CD4-positive, alpha-beta memory T cell (primary cell): ENCODE measurements around the gene CHI3L2. TPM values are rescaled to one million over a fixed set of nuclear protein-coding genes. Genes with fewer than 3 reads are reported as not detected.
"Not testable (repeated sequence)": the region's sequence is repeated elsewhere in the genome, so short reads cannot be mapped to it uniquely, and the experiment has no call there.

Experiments
- CTCF ChIA-PET: fragments of 350-600 bp; sonication (Branson Sonifier 250); formaldehyde crosslinking; loops from one replicate; lab custom pipeline; 2021; ENCODE audit warnings: inconsistent platforms; ENCODE audit not compliant: partially characterized antibody; lab: Charles Lee
- POLR2A ChIA-PET: fragments of 350-600 bp; sonication (Branson Sonifier 250); formaldehyde crosslinking; loops from one replicate; lab custom pipeline; 2021; ENCODE audit not compliant: partially characterized antibody; lab: Charles Lee
- DNase-seq, 5 donors: peaks; one replicate each; pipeline versions ENCODE4 v3.0.0 to v3.0.0-alpha.2; 2020 to 2022; ENCODE audit warnings: mixed read lengths in 1 of 5
- H3K27ac ChIP-seq: one replicate; pipeline ENCODE4 v1.7.0; 2013; ENCODE audit warnings: low read depth, low read length
- H3K27me3 ChIP-seq: 2 replicates; pipeline ENCODE4 v1.7.0; 2013; ENCODE audit warnings: mild to moderate bottlenecking, low read length, moderate library complexity; ENCODE audit not compliant: insufficient read depth
- H3K36me3 ChIP-seq: 2 replicates; pipeline ENCODE4 v1.7.0; 2013; ENCODE audit warnings: mild to moderate bottlenecking, low read length, moderate library complexity; ENCODE audit not compliant: insufficient read depth
- H3K4me1 ChIP-seq: 2 replicates; pipeline ENCODE4 v1.7.0; 2013; ENCODE audit warnings: mild to moderate bottlenecking, low read length, moderate library complexity; ENCODE audit not compliant: insufficient read depth
- H3K4me3 ChIP-seq, 2 donors: one replicate each; pipeline ENCODE4 v1.7.0; 2013; ENCODE audit warnings: low read length in 2 of 2, mild to moderate bottlenecking in 1 of 2
- H3K9me3 ChIP-seq, 2 donors: one replicate each; pipeline ENCODE4 v1.7.0; 2013; ENCODE audit warnings: low read length in 2 of 2, control low read depth in 1 of 2; ENCODE audit not compliant: control insufficient read depth in 1 of 2
- H3K27ac Mint-ChIP-seq, 7 donors: one replicate each; pipeline ENCODE4 v1.8.0; 2020 to 2021; ENCODE audit warnings: mixed read lengths in 7 of 7, mild to moderate bottlenecking in 6 of 7, inconsistent platforms in 3 of 7, moderate library complexity in 3 of 7
- H3K27me3 Mint-ChIP-seq, 2 donors: one replicate each; pipeline ENCODE4 v1.8.0; 2020 to 2021; ENCODE audit warnings: mixed read lengths in 2 of 2
- H3K36me3 Mint-ChIP-seq, 2 donors: one replicate each; pipeline ENCODE4 v1.8.0; 2020 to 2021; ENCODE audit warnings: mixed read lengths in 2 of 2, inconsistent platforms in 1 of 2, mild to moderate bottlenecking in 1 of 2
- H3K4me1 Mint-ChIP-seq, 4 donors: one replicate each; pipeline ENCODE4 v1.8.0; 2020 to 2021; ENCODE audit warnings: mixed read lengths in 4 of 4, mild to moderate bottlenecking in 1 of 4
- H3K4me3 Mint-ChIP-seq, 8 donors: one replicate each; pipeline ENCODE4 v1.8.0; 2020 to 2021; ENCODE audit warnings: mixed read lengths in 8 of 8, mild to moderate bottlenecking in 7 of 8, moderate library complexity in 6 of 8, inconsistent platforms in 3 of 8
- H3K9me3 Mint-ChIP-seq, 8 donors: one replicate each; pipeline ENCODE4 v1.8.0; 2020 to 2021; ENCODE audit warnings: mixed read lengths in 8 of 8, mild to moderate bottlenecking in 5 of 8, inconsistent platforms in 3 of 8, moderate library complexity in 1 of 8
- intact Hi-C: fragments of 100-400 bp; cut with micrococcal nuclease; formaldehyde crosslinking; loops from one replicate; pipeline ENCODE4 v1.15.1; 2023
- polyA plus RNA-seq, 2 donors: library from polyadenylated mRNA; unstranded; fragments of 300-500 nt; fragmentation: Illumina TruSeq; gene quantifications; one replicate each; pipeline ENCODE4 v1.2.3, GENCODE V29; 2021
- total RNA-seq, 2 experiments: library from RNA; stranded (reverse); gene quantifications; one replicate each; pipeline ENCODE4 v1.2.3, GENCODE V29; 2021

Gene CHI3L2
- total and polyA plus RNA-seq, 4 experiments from 2014 or later, result 1.7 to 18.2 (median 8.8) TPM

- peaks cover 62% of the 10 kb centered on the region for H3K4me1 ChIP-seq
- peaks cover 0 to 2% of the 10 kb centered on the region in 2 donors for H3K27me3 Mint-ChIP-seq
- H3K9me3 Mint-ChIP-seq, result peaks cover 0 to 4% (median 0%) of the 10 kb centered on the region in 8 donors
- H3K4me3 Mint-ChIP-seq, result peak overlapping the region in 7 of 8 donors; percentile 62 to 87 (median 72)
- DNase-seq, result no peak
- intact Hi-C loops, result loop anchor here (10.0 kb wide), 1 partner anchor 248 kb away; the partner anchor contains the start of gene LRIF1
- CTCF ChIA-PET, result interaction anchor here (17.0 kb wide), 1 partner anchor 17 kb away, joined by 623 read pairs; the partner anchor contains the start of gene DENND2D
- no peak overlapping the region for H3K4me3 ChIP-seq
- no peak overlapping the region for H3K27ac ChIP-seq
- POLR2A ChIA-PET, result interaction anchor here (0.7 to 18.7 kb wide), 3 partner anchors 8 to 14 kb away, joined by 3 to 1434 read pairs (median 105); partner anchors contain the start of genes CHI3L2 and DENND2D
- no peaks in the 10 kb centered on the region for H3K9me3 ChIP-seq
- H3K36me3 Mint-ChIP-seq, result peaks cover 0 to 13% of the 10 kb centered on the region in 2 donors
- no peaks in the 10 kb centered on the region for H3K27me3 ChIP-seq
- no peaks in the 10 kb centered on the region for H3K36me3 ChIP-seq
- H3K4me1 Mint-ChIP-seq, result peaks cover 69 to 84% (median 72%) of the 10 kb centered on the region in 4 donors
- peak overlapping the region; percentile 78 to 100 (median 93) for H3K27ac Mint-ChIP-seq
These were observed 14.7 kb upstream of the CHI3L2 start for GRCh38 chr1:111212634-111213335.

- ChIA-PET CTCF (interaction anchor here (2.8 to 17.0 kb wide), 2 partner anchors 10 to 18 kb away, joined by 15 to 623 read pairs; partner anchors contain the start of gene DENND2D), POLR2A (interaction anchor here (0.7 to 18.7 kb wide), 5 partner anchors 8 to 235 kb away, joined by 3 to 1434 read pairs (median 6); partner anchors contain the start of genes CEPT1, CHI3L2, DENND2D and DRAM2)
- Histone ChIP-seq H3K36me3 (no peaks in the 10 kb centered on the region), H3K27me3 (no peaks in the 10 kb centered on the region), H3K4me3 (no peak overlapping the region), H3K4me1 (peaks cover 68% of the 10 kb centered on the region), H3K27ac (peak overlapping the region; percentile 48), H3K9me3 (no peaks in the 10 kb centered on the region)
- intact Hi-C loops, result loop anchor here (10.0 kb wide), 1 partner anchor 249 kb away; the partner anchor contains the start of gene LRIF1
- peak in 1 of 5 donors; percentile 41 for DNase-seq
- H3K27me3 Mint-ChIP-seq, result peaks cover 0 to 2% of the 10 kb centered on the region in 2 donors
- peak overlapping the region; percentile 80 to 100 (median 95) for H3K27ac Mint-ChIP-seq
- H3K4me1 Mint-ChIP-seq, result peaks cover 70 to 84% (median 72%) of the 10 kb centered on the region in 4 donors
- H3K4me3 Mint-ChIP-seq, result peak overlapping the region; percentile 62 to 87 (median 70)
- peaks cover 0 to 13% of the 10 kb centered on the region in 2 donors for H3K36me3 Mint-ChIP-seq
- H3K9me3 Mint-ChIP-seq, result peaks cover 0 to 6% (median 0%) of the 10 kb centered on the region in 8 donors
These were observed 14.1 kb upstream of the CHI3L2 start for GRCh38 chr1:111213412-111213811.

GRCh38 chr1:111214074-111214801, 13.3 kb upstream of the CHI3L2 start:
- Histone ChIP-seq H3K4me1 (peaks cover 76% of the 10 kb centered on the region), H3K36me3 (no peaks in the 10 kb centered on the region), H3K27me3 (no peaks in the 10 kb centered on the region), H3K4me3 (peak overlapping the region in 1 of 2 donors; percentile 25), H3K9me3 (no peaks in the 10 kb centered on the region), H3K27ac (peak overlapping the region; percentile 48)
- Mint-ChIP-seq H3K9me3 (peaks cover 0 to 6% (median 0%) of the 10 kb centered on the region in 8 donors), H3K27me3 (peaks cover 0 to 2% of the 10 kb centered on the region in 2 donors), H3K27ac (peak overlapping the region; percentile 87 to 100 (median 97)), H3K36me3 (peaks cover 0 to 13% of the 10 kb centered on the region in 2 donors), H3K4me3 (peak overlapping the region; percentile 64 to 87 (median 76)), H3K4me1 (peaks cover 73 to 88% (median 76%) of the 10 kb centered on the region in 4 donors)
- intact Hi-C loops, result loop anchor here (10.0 kb wide), 1 partner anchor 249 kb away; the partner anchor contains the start of gene LRIF1
- DNase-seq, result no peak
- CTCF ChIA-PET, result interaction anchor here (0.7 to 17.0 kb wide), 6 partner anchors 9 to 186 kb away, joined by 3 to 623 read pairs (median 10); partner anchors contain the start of gene DENND2D
- POLR2A ChIA-PET, result interaction anchor here (1.4 to 18.7 kb wide), 8 partner anchors 12 to 235 kb away, joined by 3 to 1434 read pairs (median 12); partner anchors contain the start of genes CEPT1, CHI3L2, DENND2D and DRAM2

GRCh38 chr1:111214884-111215283, 12.6 kb upstream of the CHI3L2 start:
- Histone ChIP-seq H3K4me3 (peak overlapping the region in 1 of 2 donors; percentile 25), H3K36me3 (no peaks in the 10 kb centered on the region), H3K4me1 (peaks cover 83% of the 10 kb centered on the region), H3K27me3 (no peaks in the 10 kb centered on the region), H3K9me3 (no peaks in the 10 kb centered on the region), H3K27ac (peak overlapping the region; percentile 48)
- DNase-seq, result peak in 4 of 5 donors; percentile 46 to 65 (median 52)
- peak overlapping the region; percentile 87 to 100 (median 97) for H3K27ac Mint-ChIP-seq
- H3K36me3 Mint-ChIP-seq, result peaks cover 0 to 13% of the 10 kb centered on the region in 2 donors
- H3K4me1 Mint-ChIP-seq, result peaks cover 77 to 88% (median 81%) of the 10 kb centered on the region in 4 donors
- ChIA-PET POLR2A (interaction anchor here (1.4 to 18.7 kb wide), 10 partner anchors 12 to 541 kb away, joined by 3 to 1434 read pairs (median 8); partner anchors contain the start of genes CEPT1, CHI3L2, DENND2D and DRAM2), CTCF (interaction anchor here (0.5 to 17.0 kb wide), 9 partner anchors 8 to 293 kb away, joined by 3 to 623 read pairs (median 5); partner anchors contain the start of gene DENND2D)
- H3K4me3 Mint-ChIP-seq, result peak overlapping the region; percentile 64 to 87 (median 76)
- intact Hi-C loops, result loop anchor here (10.0 kb wide), 1 partner anchor 250 kb away; the partner anchor contains the start of gene LRIF1
- peaks cover 0 to 6% (median 0%) of the 10 kb centered on the region in 8 donors for H3K9me3 Mint-ChIP-seq
- H3K27me3 Mint-ChIP-seq, result peaks cover 0 to 2% of the 10 kb centered on the region in 2 donors

GRCh38 chr1:111215285-111215684, 12.2 kb upstream of the CHI3L2 start:
- H3K27me3 ChIP-seq, DNase-seq, H3K9me3 ChIP-seq, H3K9me3 Mint-ChIP-seq, H3K27me3 Mint-ChIP-seq, H3K36me3 ChIP-seq: not testable (repeated sequence)
- intact Hi-C loops, result loop anchor here (10.0 kb wide), 1 partner anchor 250 kb away; the partner anchor contains the start of gene LRIF1
- ChIA-PET POLR2A (interaction anchor here (0.6 to 18.7 kb wide), 19 partner anchors 11 to 545 kb away, joined by 3 to 1434 read pairs (median 6); partner anchors contain the start of genes ATP5PB, CEPT1, CHI3L2 and DENND2D), CTCF (interaction anchor here (0.5 to 17.0 kb wide), 10 partner anchors 8 to 292 kb away, joined by 3 to 623 read pairs (median 4); partner anchors contain the start of genes ATP5PB, DENND2D and WDR77)
- peak overlapping the region in 1 of 2 donors; percentile 8 for H3K4me3 ChIP-seq
- H3K4me3 Mint-ChIP-seq, result peak overlapping the region; percentile 46 to 87 (median 76)
- peaks cover 87% of the 10 kb centered on the region for H3K4me1 ChIP-seq
- H3K4me1 Mint-ChIP-seq, result peaks cover 78 to 90% (median 84%) of the 10 kb centered on the region in 4 donors
- H3K27ac ChIP-seq, result peak overlapping the region; percentile 48
- peaks cover 0 to 13% of the 10 kb centered on the region in 2 donors for H3K36me3 Mint-ChIP-seq
- peak overlapping the region; percentile 87 to 100 (median 97) for H3K27ac Mint-ChIP-seq

- Mint-ChIP-seq H3K4me3 (peak overlapping the region in 7 of 8 donors; percentile 54 to 87 (median 77)), H3K27me3 (peaks cover 0 to 2% of the 10 kb centered on the region in 2 donors), H3K36me3 (peaks cover 0 to 13% of the 10 kb centered on the region in 2 donors), H3K9me3 (peaks cover 0 to 9% (median 0%) of the 10 kb centered on the region in 8 donors), H3K27ac (peak overlapping the region; percentile 87 to 100 (median 97)), H3K4me1 (peaks cover 90 to 99% (median 95%) of the 10 kb centered on the region in 4 donors)
- intact Hi-C loops, result loop anchor here (1.0 to 10.0 kb wide), 3 partner anchors 12 to 252 kb away; partner anchors contain the start of genes CEPT1, DRAM2 and LRIF1
- H3K9me3 ChIP-seq, result no peaks in the 10 kb centered on the region
- no peak for DNase-seq
- H3K4me3 ChIP-seq, result no peak overlapping the region
- H3K4me1 ChIP-seq, result peaks cover 100% of the 10 kb centered on the region
- H3K27me3 ChIP-seq, result no peaks in the 10 kb centered on the region
- ChIA-PET POLR2A (interaction anchor here (0.7 to 18.7 kb wide), 12 partner anchors 10 to 481 kb away, joined by 3 to 1434 read pairs (median 10); partner anchors contain the start of genes ATP5PB, CEPT1, CHI3L2 and DENND2D), CTCF (interaction anchor here (1.3 to 17.0 kb wide), 8 partner anchors 9 to 252 kb away, joined by 4 to 623 read pairs (median 12); partner anchors contain the start of gene DENND2D)
- H3K27ac ChIP-seq, result peak overlapping the region; percentile 48
- no peaks in the 10 kb centered on the region for H3K36me3 ChIP-seq
These were observed 10.8 kb upstream of the CHI3L2 start for GRCh38 chr1:111216751-111217150.
